GM12892 (cell line): ENCODE data around the gene NAV2.

Experiments used
- POLR2A ChIP-seq: IDR thresholded peaks from 2 replicates; pipeline ENCODE4 v1.6.1; 2011; ENCODE audit warnings: low read depth, low read length, control low read depth
- POLR2AphosphoS5 ChIP-seq: IDR thresholded peaks from 2 replicates; pipeline ENCODE4 v1.6.1; 2011; ENCODE audit warnings: low read depth, low read length, control low read depth
- TAF1 ChIP-seq: IDR thresholded peaks from 2 replicates; pipeline ENCODE4 v1.6.1; 2011; ENCODE audit warnings: low read depth, mild to moderate bottlenecking, control low read depth, low read length, borderline replicate concordance

- TF ChIP-seq POLR2AphosphoS5 (no peak), POLR2A (no peak), TAF1 (no peak)
These were observed 326.3 kb downstream of the NAV2 start for GRCh38 chr11:20038972-20039371.
